ENCODE measurements around the gene TMEM255B.

Gene TMEM255B

GRCh38 chr13:113806526-113806925 is 47.5 kb downstream of the TMEM255B start:
- H3K4me3 ChIP-seq (IDR thresholded peaks at IDR 0.05; ENCODE audit: insufficient read depth, low read depth, low read length) = no peak overlapping the region
- H3K4me2 ChIP-seq = no peak overlapping the region
- no peaks in the 10 kb centered on the region for H3K36me3 ChIP-seq (ENCODE audit: insufficient read depth)
- no peak overlapping the region for H2AFZ ChIP-seq (ENCODE audit: low read depth)
- H3K9ac ChIP-seq = no peak overlapping the region
- TF ChIP-seq, protein P1, sequence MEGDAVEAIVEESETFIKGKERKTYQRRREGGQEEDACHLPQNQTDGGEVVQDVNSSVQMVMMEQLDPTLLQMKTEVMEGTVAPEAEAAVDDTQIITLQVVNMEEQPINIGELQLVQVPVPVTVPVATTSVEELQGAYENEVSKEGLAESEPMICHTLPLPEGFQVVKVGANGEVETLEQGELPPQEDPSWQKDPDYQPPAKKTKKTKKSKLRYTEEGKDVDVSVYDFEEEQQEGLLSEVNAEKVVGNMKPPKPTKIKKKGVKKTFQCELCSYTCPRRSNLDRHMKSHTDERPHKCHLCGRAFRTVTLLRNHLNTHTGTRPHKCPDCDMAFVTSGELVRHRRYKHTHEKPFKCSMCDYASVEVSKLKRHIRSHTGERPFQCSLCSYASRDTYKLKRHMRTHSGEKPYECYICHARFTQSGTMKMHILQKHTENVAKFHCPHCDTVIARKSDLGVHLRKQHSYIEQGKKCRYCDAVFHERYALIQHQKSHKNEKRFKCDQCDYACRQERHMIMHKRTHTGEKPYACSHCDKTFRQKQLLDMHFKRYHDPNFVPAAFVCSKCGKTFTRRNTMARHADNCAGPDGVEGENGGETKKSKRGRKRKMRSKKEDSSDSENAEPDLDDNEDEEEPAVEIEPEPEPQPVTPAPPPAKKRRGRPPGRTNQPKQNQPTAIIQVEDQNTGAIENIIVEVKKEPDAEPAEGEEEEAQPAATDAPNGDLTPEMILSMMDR (conservative IDR thresholded peaks at IDR 0.05; ENCODE audit: low read depth, low read length) = no peak
- H4K20me1 ChIP-seq (ENCODE audit: insufficient read depth) = no peaks in the 10 kb centered on the region
- H3K27ac ChIP-seq = no peak overlapping the region
- H3K79me2 ChIP-seq (ENCODE audit: insufficient read depth, low read depth) = no peaks in the 10 kb centered on the region
- H3K27me3 ChIP-seq (ENCODE audit: insufficient read depth, low read depth) = peaks cover 5% of the 10 kb centered on the region; the same call in 1 of the 2 replicates
- H3K4me1 ChIP-seq (ENCODE audit: low read depth, poor library complexity, severe bottlenecking) = peaks cover 3% of the 10 kb centered on the region

- no peaks in the 10 kb centered on the region for H4K20me1 ChIP-seq (ENCODE audit: insufficient read depth)
- no peak overlapping the region for H3K4me3 ChIP-seq (IDR thresholded peaks at IDR 0.05; ENCODE audit: insufficient read depth, low read depth, low read length)
- H3K27ac ChIP-seq = no peak overlapping the region
- H3K4me1 ChIP-seq (ENCODE audit: low read depth, poor library complexity, severe bottlenecking) = peaks cover 3% of the 10 kb centered on the region
- TF ChIP-seq, protein P1 (conservative IDR thresholded peaks at IDR 0.05; ENCODE audit: low read depth, low read length) = no peak
- no peak overlapping the region for H3K9ac ChIP-seq
- H3K27me3 ChIP-seq (ENCODE audit: insufficient read depth, low read depth) = peaks cover 5% of the 10 kb centered on the region; the same call in 1 of the 2 replicates
- H3K4me2 ChIP-seq = no peak overlapping the region
- no peak overlapping the region for H2AFZ ChIP-seq (ENCODE audit: low read depth)
- no peaks in the 10 kb centered on the region for H3K79me2 ChIP-seq (ENCODE audit: insufficient read depth, low read depth)
- H3K36me3 ChIP-seq (ENCODE audit: insufficient read depth) = no peaks in the 10 kb centered on the region
Measured at GRCh38 chr13:113808058-113808834, 49.2 kb downstream of the TMEM255B start.

- no peak overlapping the region for H3K4me3 ChIP-seq (IDR thresholded peaks at IDR 0.05; ENCODE audit: insufficient read depth, low read depth, low read length)
- no peak overlapping the region for H2AFZ ChIP-seq (ENCODE audit: low read depth)
- H3K36me3 ChIP-seq (ENCODE audit: insufficient read depth) = no peaks in the 10 kb centered on the region
- peaks cover 8% of the 10 kb centered on the region for H3K4me1 ChIP-seq (ENCODE audit: low read depth, poor library complexity, severe bottlenecking)
- no peak overlapping the region for H3K4me2 ChIP-seq
- H3K9ac ChIP-seq = no peak overlapping the region
- H4K20me1 ChIP-seq (ENCODE audit: insufficient read depth) = no peaks in the 10 kb centered on the region
- H3K79me2 ChIP-seq (ENCODE audit: insufficient read depth, low read depth) = no peaks in the 10 kb centered on the region
- H3K27ac ChIP-seq = no peak overlapping the region
- H3K27me3 ChIP-seq (ENCODE audit: insufficient read depth, low read depth) = peaks cover 12% of the 10 kb centered on the region; the same call in 1 of the 2 replicates
- TF ChIP-seq, protein P1 (conservative IDR thresholded peaks at IDR 0.05; ENCODE audit: low read depth, low read length) = no peak
Measured at GRCh38 chr13:113809934-113810333, 50.9 kb downstream of the TMEM255B start.

- Histone ChIP-seq H3K27ac (no peak overlapping the region), H3K79me2 (ENCODE audit: insufficient read depth, low read depth) (no peaks in the 10 kb centered on the region), H4K20me1 (ENCODE audit: insufficient read depth) (no peaks in the 10 kb centered on the region), H3K4me2 (no peak overlapping the region), H3K4me1 (ENCODE audit: low read depth, poor library complexity, severe bottlenecking) (peaks cover 8% of the 10 kb centered on the region), H3K27me3 (ENCODE audit: insufficient read depth, low read depth) (peaks cover 12% of the 10 kb centered on the region; the same call in 1 of the 2 replicates), H3K4me3 (IDR thresholded peaks at IDR 0.05; ENCODE audit: insufficient read depth, low read depth, low read length) (no peak overlapping the region), H3K9ac (no peak overlapping the region), H3K36me3 (ENCODE audit: insufficient read depth) (no peaks in the 10 kb centered on the region), H2AFZ (ENCODE audit: low read depth) (no peak overlapping the region)
- TF ChIP-seq, protein P1 (conservative IDR thresholded peaks at IDR 0.05; ENCODE audit: low read depth, low read length) = no peak
Measured at GRCh38 chr13:113810640-113811039, 51.6 kb downstream of the TMEM255B start.

Data from KMS-11 (cell line).